Stimulated activated CD8-positive, alpha-beta memory T cell treated with anti-CD3 and anti-CD28 coated beads, Interleukin-7, amount 100 ng/mL, for 24 hours (primary cell): ENCODE results near the gene ABHD4.
A peak's percentile ranks its signal among the peaks of the same experiment; 100 is the strongest.
"Not testable (repeated sequence)": the region's sequence is repeated elsewhere in the genome, so short reads cannot be mapped to it uniquely, and the experiment has no call there.

Experiments used
- DNase-seq: peaks from one replicate; pipeline ENCODE4 v3.0.0-alpha.2; 2020; ENCODE audit warnings: low read depth

Gene ABHD4

GRCh38 chr14:22598099-22598895 is at the start of gene ABHD4:
ABHD4 (plus strand) TSS chr14:22598300; CDS start chr14:22598307, 7 bp downstream.
- no peak for DNase-seq

GRCh38 chr14:22549324-22549962 is 48.7 kb upstream of the ABHD4 start:
- no peak for DNase-seq

GRCh38 chr14:22549981-22550673 is 48.0 kb upstream of the ABHD4 start:
- DNase-seq: no peak

GRCh38 chr14:22551605-22551997 is 46.5 kb upstream of the ABHD4 start:
- no peak for DNase-seq

- DNase-seq: no peak
These were observed 45.9 kb upstream of the ABHD4 start for GRCh38 chr14:22552001-22552826.

GRCh38 chr14:22552827-22553076 is 45.3 kb upstream of the ABHD4 start:
- DNase-seq: no peak

GRCh38 chr14:22553445-22553844 is 44.7 kb upstream of the ABHD4 start:
- no peak for DNase-seq

GRCh38 chr14:22553861-22554497 is 44.1 kb upstream of the ABHD4 start:
- DNase-seq: not testable (repeated sequence)

GRCh38 chr14:22554498-22555383 is 43.4 kb upstream of the ABHD4 start:
- no peak for DNase-seq

- no peak for DNase-seq
These were observed 42.6 kb upstream of the ABHD4 start for GRCh38 chr14:22555384-22556011.

GRCh38 chr14:22556021-22556989 is 41.8 kb upstream of the ABHD4 start:
- peak; percentile 90 for DNase-seq

- peak; percentile 91 for DNase-seq
These were observed 41.0 kb upstream of the ABHD4 start for GRCh38 chr14:22556990-22557623.

- no peak for DNase-seq
These were observed 40.3 kb upstream of the ABHD4 start for GRCh38 chr14:22557846-22558220.

- DNase-seq: no peak
These were observed 39.7 kb upstream of the ABHD4 start for GRCh38 chr14:22558221-22558913.

- no peak for DNase-seq
These were observed 39.1 kb upstream of the ABHD4 start for GRCh38 chr14:22559041-22559440.

GRCh38 chr14:22560662-22561365 is 37.3 kb upstream of the ABHD4 start:
- no peak for DNase-seq

- DNase-seq: no peak
These were observed 36.8 kb upstream of the ABHD4 start for GRCh38 chr14:22561366-22561660.
